SW 1271 (cell line): ENCODE data around the gene IP6K1.
"Not testable (repeated sequence)": the region's sequence is repeated elsewhere in the genome, so short reads cannot be mapped to it uniquely, and the experiment has no call there.

Source experiments
- DNase-seq, 2 experiments: peaks; one replicate each; lab custom pipeline; 2025; lab: John Stamatoyannopoulos, UW

The IP6K1 gene

GRCh38 chr3:49786357-49787181, at the start of gene IP6K1:
Gene IP6K1, minus strand, starts transcription at chr3:49786542. Its CDS starts 38,502 bp downstream, at chr3:49748040.
- DNase-seq = peak; percentile 95 to 96

- DNase-seq = no peak
Observed at GRCh38 chr3:49831341-49831740, 45.0 kb upstream of the IP6K1 start.

- DNase-seq = no peak
Observed at GRCh38 chr3:49826016-49826415, 39.7 kb upstream of the IP6K1 start.

DNA sequence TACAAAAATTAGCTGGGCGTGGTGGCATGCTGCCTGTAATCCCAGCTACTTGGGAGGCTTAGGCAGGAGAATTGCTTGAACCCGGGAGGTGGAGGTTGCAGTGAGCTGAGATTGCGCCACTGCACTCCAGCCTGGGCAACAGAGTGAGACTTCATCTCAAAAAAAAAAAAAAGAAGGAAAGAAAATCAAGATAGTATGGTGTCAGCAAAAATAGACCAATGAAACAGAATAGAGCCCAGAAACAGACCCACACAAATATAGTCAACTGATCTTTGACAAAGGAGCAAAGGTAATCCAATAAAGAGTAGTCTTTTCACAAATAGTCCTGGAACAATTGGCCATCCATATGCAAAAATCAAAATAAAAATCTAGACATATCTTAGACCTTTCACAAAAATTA, 36.8 kb upstream of the IP6K1 start:
- DNase-seq = not testable (repeated sequence)

GRCh38 chr3:49813497-49814174, 27.3 kb upstream of the IP6K1 start, which contains the start of gene UBA7:
Gene UBA7, minus strand, starts transcription at chr3:49813953. Its CDS starts 166 bp downstream, at chr3:49813787.
- DNase-seq = peak in 1 of 2 experiments; percentile 12

- DNase-seq = no peak
Observed at GRCh38 chr3:49812916-49813496, 26.7 kb upstream of the IP6K1 start.

DNA sequence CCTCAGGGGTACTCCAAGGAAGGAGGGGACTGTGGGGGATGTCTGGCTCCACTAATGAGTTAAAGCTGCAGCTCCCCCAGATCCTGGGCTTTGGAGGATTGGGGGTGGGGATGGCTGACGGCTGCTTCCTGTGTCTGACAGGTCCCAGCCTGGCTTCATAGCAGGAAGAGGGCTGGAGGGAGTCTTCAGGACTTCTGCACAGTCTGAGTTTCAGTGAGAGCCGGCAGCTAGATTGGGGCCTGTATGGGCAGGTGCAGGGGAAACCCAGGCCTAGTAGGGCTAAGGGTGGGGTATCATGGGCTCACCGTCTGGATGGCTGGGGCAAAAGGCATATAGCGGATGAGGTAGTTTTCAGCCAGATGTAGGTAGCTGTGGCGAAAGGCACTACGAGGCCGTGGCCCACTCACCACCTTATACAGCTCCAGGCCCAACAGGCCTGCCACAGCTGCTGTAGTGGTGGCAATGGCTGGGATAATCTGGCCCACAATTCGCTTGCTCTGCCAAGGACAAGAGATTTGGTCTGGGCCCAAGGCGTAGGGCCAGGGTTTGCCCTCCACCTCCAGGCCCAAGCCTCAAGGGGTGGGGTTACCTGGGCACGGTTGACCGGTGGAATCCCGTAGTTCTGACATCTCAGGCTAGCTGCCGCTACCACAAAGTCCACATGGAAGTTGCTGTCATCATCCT, 21.2 kb upstream of the IP6K1 start:
- DNase-seq = no peak

DNA sequence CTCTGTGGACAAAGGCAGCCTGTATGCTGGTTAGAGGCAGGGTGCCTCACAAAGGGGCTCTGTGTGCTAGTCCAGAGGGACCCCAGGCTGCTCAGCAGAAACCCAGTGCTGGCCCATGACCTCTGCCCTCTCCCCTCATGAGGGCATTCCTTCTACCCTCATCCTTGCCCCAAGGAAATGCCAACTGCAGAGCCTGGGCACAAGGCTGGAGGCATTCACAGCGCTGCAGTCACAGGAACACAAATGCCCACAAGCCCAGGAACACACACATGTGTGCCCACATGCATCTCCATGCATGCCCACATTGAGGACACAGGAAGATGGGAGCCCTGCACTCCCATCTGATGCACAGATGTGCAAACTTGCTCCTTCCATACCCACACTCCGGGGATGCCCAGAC, 20.5 kb upstream of the IP6K1 start:
- no peak for DNase-seq

DNA sequence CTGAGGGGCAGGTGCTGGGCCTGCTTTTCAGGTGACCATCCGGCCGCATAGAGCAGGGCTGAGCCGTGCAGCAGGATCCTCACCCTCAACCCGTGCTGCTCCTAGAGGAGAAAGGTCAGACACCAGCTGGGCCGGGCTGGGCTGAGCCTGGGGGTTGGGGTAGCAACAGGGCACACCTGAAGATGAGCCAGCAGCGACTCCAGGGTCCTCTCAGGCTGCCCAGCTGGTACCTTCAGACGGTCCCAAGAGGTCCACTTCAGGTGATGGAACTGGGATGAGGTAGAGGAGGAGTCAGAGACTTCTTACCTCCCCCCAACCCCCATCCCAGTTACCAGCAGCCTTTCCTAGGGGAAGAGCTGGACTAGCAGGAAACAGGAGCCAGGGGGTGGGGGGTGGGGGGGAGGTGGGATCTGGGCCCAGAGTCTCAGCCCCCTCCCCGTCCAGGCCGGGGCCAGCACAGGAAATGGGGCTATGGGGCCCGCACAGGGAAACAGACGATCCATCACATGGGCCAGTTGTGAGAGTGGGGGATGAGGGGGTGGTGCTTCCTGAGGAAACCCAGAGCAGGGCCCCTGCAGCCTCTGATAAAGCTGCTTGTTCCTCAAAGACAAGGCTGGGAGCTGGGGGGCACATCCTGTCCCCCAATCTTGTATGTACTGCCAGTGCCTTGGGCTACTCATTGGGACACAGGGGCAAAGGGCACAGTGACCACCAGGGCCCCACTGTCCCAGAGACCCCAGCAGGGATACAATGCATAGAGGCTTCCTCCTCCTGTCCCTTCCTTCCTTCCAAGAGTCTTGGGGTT, 19.8 kb upstream of the IP6K1 start:
- DNase-seq = no peak

- DNase-seq = no peak
Observed at GRCh38 chr3:49805367-49805782, 19.0 kb upstream of the IP6K1 start.

DNA sequence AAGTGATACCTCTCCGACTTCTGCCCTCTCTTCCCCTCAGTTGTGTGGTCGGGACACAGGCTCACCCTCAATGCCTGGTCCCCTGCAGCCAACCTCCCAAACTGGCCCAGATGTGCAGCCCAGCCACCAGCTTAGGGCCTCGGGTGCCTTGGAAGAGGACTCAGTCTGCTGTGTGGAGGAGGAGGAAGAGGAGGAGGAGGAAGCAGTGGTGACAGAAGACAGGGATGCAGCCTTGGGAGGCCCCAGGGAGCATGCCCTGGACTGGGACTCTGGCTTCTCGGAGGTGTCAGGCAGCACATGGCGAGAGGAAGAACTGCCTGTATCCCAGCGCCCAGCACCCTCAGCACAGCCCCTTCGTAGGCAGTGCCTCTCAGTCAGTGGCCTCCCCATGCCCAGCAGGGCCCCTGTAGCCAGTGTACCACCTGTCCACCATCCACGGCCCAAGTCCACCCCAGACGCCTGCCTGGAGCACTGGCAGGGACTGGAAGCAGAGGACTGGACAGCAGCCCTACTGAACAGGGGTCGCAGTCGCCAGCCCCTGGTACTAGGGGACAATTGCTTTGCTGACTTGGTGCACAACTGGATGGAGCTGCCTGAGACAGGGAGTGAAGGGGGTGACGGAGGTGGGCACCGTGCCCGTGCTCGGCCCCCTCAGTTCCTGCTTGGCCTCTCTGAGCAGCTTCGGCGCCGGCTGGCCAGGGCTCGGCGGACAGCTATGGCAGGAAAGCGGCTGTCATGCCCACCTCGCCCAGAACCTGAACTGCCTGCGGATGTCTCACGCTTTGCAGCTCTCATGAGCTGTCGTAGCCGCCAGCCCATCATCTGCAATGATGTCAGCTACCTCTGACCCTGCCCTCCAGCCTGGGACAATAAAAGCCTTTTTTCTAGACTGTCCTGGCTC, 18.0 kb upstream of the IP6K1 start:
- DNase-seq = no peak

DNA sequence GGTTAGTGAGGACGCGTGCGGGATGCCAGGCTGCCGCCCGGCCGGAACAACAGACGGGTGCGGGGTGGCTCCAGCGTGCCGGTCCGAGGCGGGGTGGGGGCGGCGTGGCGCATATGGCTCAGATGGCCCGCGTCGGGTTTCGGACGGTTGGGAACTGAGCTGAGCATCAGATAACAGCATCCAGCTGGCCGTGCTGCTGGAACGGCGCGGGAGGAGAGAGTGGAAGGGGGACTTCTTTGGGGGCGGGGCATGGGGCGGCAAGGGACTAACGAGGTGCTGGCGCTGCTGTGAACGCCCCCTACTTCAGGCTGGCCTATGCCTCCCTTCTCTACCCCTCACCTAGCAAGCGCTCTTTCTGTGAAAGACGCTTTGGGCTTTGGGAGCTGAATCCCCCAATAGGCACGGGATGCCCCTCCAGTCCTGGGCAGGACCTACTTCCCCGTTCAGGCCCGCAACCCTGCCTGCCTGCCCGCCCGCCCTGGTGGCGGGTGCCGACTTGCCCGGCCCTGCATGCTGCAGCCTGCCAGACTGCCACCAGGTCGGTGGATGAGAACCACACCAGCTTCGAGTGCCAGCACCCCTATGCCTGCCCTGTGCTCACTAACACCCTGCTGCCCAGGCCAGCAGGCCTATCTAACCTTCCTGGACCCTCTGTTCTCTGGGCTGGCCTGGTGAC, 17.3 kb upstream of the IP6K1 start:
- DNase-seq = peak in 1 of 2 experiments; percentile 37

GRCh38 chr3:49802719-49803464, 16.6 kb upstream of the IP6K1 start, which contains the start of gene INKA1:
Gene INKA1, plus strand, starts transcription at chr3:49803261. Its CDS starts 132 bp downstream, at chr3:49803393.
- DNase-seq = peak; percentile 58

GRCh38 chr3:49801160-49801559, 14.8 kb upstream of the IP6K1 start:
- DNase-seq = no peak

GRCh38 chr3:49799761-49800160, 13.4 kb upstream of the IP6K1 start, which contains the start of gene CDHR4:
Gene CDHR4, minus strand, starts transcription at chr3:49799873. Its CDS starts 61 bp downstream, at chr3:49799812.
- peak in 1 of 2 experiments; percentile 4 for DNase-seq

DNA sequence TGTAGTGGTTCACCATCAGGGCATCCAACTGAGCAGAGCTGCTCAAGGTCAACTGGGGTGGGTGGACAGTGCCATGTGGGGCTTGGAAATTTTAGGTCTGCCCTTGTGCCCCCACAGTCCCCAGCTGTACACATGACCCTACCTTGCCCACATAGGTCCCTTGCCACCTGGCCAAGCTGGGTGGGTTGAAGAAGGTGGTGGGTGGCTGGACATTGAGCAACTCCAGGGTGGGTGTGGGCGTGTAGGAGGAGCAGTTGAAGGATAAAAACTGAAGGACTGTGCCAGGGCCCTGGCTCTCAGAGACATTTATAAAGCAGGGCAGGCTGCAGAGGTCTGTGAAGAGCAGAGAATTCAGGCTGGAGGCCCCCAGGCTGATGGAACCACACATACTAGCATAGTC, 12.8 kb upstream of the IP6K1 start:
- DNase-seq = no peak

DNA sequence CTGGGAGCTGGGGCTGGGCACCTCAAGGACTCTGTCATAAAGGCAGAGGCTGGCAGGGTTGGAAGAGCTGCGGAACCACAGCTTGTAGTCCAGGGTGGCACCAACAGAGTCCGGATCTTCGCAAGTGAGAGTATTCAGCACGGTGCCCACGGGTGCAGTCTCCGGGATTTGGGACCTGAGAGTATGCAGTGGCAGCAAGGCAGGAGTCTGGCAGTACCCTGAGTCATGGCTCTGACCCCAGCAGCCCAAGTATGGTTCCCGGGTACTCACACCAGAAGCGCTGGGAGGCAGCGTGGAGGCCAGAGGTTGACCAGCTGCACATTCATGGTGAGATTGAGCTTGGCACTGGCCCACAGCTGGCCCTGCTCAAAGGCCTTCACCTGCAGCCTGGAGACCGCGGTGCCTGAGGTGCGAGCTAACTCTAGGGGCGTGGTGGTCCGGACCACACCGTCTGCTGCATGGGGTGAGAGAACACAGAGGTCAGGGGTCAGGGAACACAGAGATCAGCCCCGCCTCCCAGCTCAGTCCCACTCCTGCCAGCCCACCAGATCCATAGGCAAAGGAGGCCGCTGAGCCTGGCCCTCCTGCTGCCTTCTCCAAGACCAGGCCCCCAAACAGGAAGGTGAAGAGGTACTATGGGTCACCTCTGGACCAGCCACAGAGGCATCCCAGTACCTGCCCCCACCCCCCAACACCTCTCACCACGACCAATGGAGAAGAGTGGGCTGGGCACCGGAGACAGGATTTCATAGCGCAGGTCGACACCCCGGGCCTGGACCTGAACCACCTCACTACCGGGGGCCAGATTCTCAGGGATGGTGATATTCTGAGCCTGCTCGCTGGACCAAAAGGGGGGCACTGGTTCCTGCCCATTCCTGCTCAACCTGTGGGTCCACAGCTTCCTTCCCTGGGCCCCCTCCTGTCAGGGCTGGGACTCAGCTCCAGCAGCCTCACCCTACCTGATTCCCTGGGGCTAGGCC, 8.9 kb upstream of the IP6K1 start:
- DNase-seq = no peak

- no peak for DNase-seq
Observed at GRCh38 chr3:49794431-49794830, 8.1 kb upstream of the IP6K1 start.
